ENCODE results near the gene ILKAP.

The ILKAP gene

DNA sequence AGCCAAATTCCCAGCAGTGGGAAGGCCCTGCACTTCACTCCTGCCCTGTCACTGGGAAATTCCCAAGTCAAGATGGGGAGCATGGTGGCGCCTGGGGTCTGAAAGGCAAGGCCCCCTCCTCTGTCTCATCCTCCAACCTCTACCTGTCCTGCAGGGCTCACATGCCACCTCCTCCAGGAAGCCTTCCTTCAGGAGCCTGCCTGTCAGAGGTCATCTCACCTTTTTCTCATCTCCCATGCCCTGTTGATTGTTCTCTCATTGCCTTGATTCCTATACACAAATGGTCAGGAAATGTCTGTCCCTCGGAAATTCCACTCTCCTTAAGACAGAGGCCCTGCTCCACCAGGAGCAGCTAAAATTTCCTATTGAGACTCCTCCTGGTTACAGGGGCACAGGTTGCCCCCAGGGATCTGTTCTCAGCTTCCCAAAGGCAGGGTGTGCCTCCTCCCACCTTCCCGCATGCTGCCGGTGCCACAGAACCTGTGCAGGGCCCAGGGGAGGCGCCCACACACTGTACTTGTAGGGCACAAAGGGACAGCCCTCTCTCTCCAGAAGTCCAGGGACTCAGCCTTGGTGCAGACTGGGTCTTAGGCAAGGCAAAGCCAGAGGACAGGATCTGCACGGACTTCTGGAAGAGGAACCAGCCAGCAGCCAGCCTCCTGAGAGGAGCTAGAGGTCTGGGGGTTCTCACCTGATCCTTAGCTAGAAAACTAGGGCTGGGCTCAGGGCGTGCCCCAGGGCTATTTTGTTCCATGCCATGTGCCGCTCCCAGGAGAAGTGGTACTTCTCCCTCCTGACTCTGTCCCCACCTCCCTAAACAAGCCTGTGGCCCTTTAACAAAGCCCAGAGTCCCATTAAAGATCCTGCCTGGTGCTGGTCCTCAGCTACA is 23.4 kb upstream of the ILKAP start:
- no peak for ATAC-seq
- Mint-ChIP-seq H3K4me1 (peaks cover 33% of the 10 kb centered on the region), H3K36me3 (peaks cover 8% of the 10 kb centered on the region), H3K9me3 (no peaks in the 10 kb centered on the region), H3K4me3 (no peak overlapping the region), H3K27ac (no peak overlapping the region)
- DNase-seq (ENCODE audit: low spot score in 2 of 2): no peak

DNA sequence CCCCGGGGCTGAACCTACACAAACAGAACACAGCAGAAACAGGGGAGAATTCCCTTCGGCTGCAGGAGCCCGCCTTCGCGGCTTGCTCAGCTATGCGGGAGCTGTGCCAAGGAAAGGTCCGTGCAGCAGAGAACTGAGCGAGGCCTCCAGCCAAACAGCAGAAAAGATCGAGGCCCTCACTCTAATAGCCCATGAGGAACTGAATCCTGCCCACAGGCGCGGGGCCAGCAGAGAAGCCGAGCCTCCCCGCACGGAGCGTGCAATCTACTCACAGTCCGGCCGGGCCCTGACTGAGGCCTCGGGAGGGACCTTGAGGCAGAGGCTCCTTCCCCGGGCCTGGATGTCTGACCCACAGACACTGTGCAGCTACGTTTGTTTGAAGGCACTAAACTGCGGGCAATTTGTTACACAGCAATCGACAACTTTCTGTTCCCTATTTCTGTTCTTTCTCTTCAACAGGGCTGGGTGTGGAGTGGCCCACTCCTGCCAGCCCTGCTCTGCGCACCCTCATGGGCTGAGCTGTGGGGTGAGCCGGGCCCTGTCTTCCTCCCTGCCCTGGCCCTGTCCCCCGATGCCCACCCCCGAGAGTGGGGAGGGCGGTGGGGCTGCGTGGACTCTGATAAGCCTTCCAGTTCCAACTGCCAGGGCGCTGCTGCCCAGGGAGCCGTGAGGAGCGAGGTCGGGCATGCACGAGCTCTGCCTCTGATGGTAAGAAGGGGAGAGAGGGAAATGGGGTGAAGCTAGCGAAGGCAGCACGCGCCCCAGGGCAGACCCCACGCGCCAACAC is 22.6 kb upstream of the ILKAP start:
- DNase-seq (ENCODE audit: low spot score in 2 of 2): no peak
- H3K4me1 Mint-ChIP-seq: peaks cover 25% of the 10 kb centered on the region
- H3K4me3 Mint-ChIP-seq: no peak overlapping the region
- H3K36me3 Mint-ChIP-seq: peaks cover 8% of the 10 kb centered on the region
- no peak for ATAC-seq
- no peak overlapping the region for H3K27ac Mint-ChIP-seq
- H3K9me3 Mint-ChIP-seq: no peaks in the 10 kb centered on the region

DNA sequence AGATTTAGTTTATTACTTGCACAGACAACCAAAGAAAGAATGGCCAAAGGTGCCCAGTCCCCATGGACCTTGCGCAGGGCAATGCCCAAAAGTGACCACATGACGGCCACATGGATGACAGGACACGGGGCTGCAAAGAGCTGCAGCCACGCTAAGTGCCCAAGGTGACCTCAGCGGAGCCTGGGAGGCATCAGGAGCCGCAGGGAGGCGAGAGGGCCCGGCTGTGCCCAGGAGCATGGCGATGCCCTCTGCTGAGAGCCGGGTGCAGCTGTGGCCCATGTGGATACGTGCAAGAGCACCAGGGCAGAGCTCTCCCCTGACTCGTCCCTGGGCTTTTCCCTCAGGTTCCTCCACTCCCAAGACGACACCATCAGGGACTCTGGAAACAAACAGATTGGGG is 21.6 kb upstream of the ILKAP start:
- H3K4me1 Mint-ChIP-seq: peaks cover 15% of the 10 kb centered on the region
- peaks cover 8% of the 10 kb centered on the region for H3K36me3 Mint-ChIP-seq
- no peak overlapping the region for H3K4me3 Mint-ChIP-seq
- ATAC-seq: no peak
- no peak for DNase-seq (ENCODE audit: low spot score in 2 of 2)
- H3K27ac Mint-ChIP-seq: no peak overlapping the region
- no peaks in the 10 kb centered on the region for H3K9me3 Mint-ChIP-seq

DNA sequence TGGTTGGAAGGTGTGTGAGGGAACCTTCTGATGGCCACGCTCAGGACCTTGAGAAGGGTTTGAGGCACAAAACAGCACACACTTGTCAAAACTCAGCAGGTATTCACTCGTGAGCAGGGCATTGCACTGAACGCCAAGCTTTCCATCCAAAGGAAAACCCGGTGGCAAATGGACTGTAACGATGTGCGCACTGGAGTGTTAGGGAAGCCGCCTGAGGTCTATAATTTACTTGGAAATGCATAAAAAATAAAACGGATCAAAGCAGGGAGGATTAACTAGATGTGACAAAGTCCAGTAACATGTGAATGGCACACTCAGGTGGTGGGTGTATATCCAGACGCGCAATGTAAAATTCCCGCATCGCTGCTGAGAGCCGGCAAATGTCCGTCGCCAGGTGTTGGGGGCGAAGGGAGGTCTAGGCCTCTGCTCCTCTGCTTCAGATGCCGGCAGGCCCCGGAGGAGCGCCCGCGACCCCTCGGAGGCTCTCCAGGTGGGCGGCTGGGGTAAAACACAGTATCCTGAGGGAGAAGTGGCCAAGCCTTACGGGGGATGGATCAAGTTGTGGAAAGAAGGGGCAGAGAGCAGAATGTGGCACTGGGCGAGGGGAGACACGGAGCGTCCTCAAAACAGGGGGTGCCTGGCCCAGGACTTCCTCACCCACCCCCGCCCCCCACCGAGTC is 21.0 kb upstream of the ILKAP start:
- Mint-ChIP-seq H3K4me3 (no peak overlapping the region), H3K27ac (no peak overlapping the region), H3K9me3 (no peaks in the 10 kb centered on the region), H3K36me3 (peaks cover 8% of the 10 kb centered on the region), H3K4me1 (peaks cover 12% of the 10 kb centered on the region)
- ATAC-seq (no peak), DNase-seq (ENCODE audit: low spot score in 2 of 2) (no peak)

DNA sequence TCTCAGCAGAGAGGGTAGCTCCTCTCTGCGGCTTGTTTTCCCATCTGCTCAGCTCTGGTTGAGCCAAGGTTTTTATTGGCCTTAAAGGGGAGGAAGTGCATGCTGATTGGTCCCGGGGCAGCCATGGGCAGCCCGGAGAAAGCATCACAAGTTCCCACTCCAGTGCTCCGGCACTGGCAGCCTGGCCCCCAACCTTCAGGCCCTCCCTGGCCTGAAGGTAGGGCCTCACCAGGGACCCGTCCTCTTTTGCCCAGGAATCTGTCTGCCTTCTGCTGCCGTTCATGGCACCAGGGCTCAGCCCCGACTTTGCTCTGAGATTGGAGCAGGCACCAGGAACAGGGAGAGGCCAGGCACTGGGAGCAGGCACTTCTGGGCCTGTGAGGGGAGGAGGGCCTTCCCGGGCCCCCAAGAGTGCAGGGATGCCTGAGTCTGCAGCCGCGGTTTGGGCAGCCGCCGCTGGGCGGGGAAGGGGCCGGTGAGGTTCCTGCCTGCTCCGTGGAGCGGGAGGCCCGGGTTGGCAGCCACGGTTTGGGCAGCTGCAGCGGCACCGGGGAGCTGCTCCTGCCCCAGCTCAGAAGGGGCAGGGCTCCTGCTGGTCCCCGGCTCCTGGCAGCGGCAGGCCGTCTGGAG is 17.5 kb upstream of the ILKAP start:
- Mint-ChIP-seq H3K4me1 (no peaks in the 10 kb centered on the region), H3K9me3 (no peaks in the 10 kb centered on the region), H3K27ac (no peak overlapping the region), H3K4me3 (no peak overlapping the region), H3K36me3 (peaks cover 8% of the 10 kb centered on the region)
- no peak for DNase-seq (ENCODE audit: low spot score in 2 of 2)
- ATAC-seq: no peak

DNA sequence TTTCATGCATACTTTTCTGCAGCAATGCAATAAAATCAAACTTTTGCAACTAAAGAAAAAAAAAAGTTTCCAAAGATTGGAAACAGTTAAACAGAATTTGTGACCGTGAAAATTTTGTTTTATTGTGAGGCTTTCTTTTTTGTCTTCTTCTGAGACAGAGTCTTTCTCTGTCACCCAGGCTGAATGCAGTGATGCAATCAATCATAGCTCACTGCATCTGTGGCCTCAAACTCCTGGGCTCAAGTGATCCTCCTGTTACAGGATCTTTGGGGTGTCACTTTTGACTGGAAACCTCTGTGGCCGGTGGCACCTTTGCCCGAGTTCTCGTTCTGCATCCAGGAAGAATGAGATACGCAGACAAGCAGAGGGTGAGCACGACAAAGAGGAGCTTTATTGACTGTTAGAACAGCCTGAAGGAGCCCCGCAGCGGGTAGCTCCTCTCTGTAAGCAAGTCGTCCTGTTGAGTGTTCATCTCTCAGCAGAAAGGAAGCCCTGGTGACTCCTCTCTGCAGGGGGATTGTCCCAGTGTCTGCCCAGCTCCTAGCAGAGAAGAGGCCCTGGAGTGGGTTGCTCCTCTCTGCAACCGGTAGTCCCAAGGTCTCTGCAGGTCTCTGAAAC is 16.9 kb upstream of the ILKAP start:
- DNase-seq (ENCODE audit: low spot score in 2 of 2): no peak
- Mint-ChIP-seq H3K4me1 (no peaks in the 10 kb centered on the region), H3K27ac (no peak overlapping the region), H3K9me3 (no peaks in the 10 kb centered on the region), H3K36me3 (peaks cover 8% of the 10 kb centered on the region), H3K4me3 (no peak overlapping the region)
- no peak for ATAC-seq

DNA sequence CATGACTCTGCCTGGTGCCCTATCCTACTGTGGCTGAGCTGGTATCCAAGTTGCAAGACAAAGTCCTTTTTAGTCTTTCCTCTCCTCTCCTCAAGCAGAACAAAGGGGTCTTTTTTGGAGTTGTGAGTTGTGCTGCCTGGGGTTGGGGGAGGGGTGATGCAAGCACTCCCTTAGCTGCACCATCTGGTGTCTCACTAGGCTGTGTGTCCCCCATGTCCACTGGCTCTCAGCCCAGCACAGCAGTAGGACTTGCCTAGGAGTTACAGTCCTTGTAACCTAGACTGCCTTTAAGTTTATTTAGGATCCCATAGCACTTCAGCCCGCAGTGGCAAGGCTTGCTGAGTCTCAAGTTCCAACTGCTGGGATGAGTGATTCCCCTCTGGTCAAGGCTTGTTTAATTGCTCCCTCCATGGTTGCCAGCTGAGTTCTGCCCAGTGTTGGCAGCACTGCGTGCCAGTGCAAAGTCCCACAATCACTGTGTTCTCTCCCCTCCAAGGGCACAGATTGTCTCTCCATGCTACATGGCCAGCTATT is 13.2 kb upstream of the ILKAP start:
- no peak for DNase-seq (ENCODE audit: low spot score in 2 of 2)
- Mint-ChIP-seq H3K36me3 (no peaks in the 10 kb centered on the region), H3K27ac (no peak overlapping the region), H3K9me3 (no peaks in the 10 kb centered on the region), H3K4me1 (no peaks in the 10 kb centered on the region), H3K4me3 (no peak overlapping the region)
- ATAC-seq: no peak

DNA sequence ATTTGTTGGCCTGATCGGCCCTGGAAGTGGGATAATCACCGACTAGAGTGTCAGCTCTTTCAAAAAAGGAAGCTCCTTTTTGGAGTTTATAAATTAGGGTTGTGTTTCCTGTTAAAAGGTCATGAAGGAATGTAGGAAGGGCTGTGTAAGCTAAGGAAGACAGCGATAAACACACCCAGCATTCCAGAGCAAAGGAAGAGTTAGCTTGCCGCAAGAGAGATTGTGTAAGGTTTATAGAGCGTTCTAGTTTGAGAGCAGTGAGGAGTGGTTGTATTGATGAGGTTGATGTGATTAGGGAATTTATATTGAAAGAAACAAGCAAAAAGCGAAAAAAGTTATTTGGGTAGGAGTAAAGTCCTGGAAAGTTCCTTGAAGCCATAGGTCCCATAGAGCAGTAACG is 3.5 kb upstream of the ILKAP start:
- H3K36me3 Mint-ChIP-seq: peaks cover 16% of the 10 kb centered on the region
- ATAC-seq: no peak
- H3K4me1 Mint-ChIP-seq: peaks cover 15% of the 10 kb centered on the region

DNA sequence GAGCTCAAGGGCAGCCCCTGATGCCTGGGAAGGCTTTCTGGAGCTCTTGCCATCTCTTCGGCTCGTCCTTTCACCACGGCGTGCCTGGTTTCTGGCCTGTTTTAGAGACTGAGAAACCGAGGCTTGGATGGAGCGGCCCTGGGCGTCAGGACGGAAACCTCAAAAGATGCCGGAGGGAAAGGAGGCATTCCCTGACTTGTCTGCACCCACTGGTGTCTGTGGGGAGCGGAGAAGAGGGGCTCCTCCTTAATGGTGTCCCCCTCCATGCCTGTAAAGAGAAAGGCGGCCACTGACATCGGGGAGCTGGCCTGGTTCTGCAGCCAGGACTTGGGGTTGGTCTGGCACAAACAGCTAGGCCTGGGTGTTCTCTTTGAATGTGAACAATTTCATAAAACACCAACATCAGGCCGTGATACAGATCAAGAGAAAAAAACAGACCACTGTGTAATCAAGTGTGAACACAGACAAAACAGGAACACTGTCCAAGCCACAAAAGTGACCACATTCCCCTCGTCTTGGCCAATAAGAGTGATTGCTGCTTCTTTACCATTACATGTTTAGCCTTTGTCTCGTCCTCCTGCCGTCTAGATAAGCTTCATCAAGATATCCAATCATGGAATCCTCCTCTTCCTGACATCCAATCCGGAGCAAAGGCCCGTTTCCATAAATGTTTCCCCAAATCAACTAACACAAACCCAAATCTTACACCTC is 633 bp upstream of the ILKAP start:
- no peak for ATAC-seq
- no peaks in the 10 kb centered on the region for H3K9me3 Mint-ChIP-seq
- H3K27ac Mint-ChIP-seq: peak overlapping the region; percentile 84
- H3K4me1 Mint-ChIP-seq: peaks cover 34% of the 10 kb centered on the region
- peak overlapping the region; percentile 63 for H3K4me3 Mint-ChIP-seq
- no peak for DNase-seq (ENCODE audit: low spot score in 2 of 2)
- H3K36me3 Mint-ChIP-seq: peaks cover 26% of the 10 kb centered on the region

More for the DNA sequence above, 3.5 kb upstream of the ILKAP start:
- Mint-ChIP-seq H3K9me3 (no peaks in the 10 kb centered on the region), H3K4me3 (no peak overlapping the region), H3K27ac (no peak overlapping the region)
- DNase-seq (ENCODE audit: low spot score in 2 of 2): no peak

DNA sequence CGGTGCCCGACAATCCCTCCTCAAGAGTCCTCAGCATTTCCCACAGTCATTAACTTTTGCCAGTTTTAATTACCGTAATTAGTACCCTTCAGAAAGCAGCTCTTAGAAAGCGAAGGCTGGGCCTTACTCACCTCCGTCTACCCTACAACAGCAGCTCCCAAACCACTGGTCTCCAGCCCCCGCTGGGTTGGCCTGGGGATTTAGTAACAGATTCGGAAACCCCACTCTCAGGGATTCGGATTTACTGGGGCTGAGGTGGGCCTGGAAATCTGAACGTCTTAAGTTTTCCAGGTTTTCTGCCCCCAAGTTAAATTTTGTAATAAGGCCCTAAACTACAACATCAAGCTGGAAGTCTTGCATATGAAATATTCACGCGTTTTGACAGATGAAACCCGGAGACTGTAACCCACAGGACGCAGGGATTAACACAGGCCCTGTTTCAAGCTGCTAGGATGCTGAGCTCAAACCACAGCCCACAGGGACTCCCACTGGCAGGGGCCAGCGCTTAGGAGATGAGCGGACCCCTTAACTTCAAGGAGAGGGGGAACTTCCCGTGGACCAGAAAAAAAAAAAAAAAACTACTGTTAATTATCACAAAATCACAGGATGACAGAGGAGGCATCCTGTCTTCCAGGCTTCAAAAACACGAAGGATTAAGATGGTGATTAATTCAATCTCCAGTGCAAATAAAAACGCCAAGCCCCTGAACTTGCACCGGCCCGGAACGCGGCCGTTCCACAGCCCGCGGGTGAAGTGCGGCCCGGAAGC is 985 bp downstream of the ILKAP start:
- Mint-ChIP-seq H3K9me3 (no peaks in the 10 kb centered on the region), H3K4me1 (peaks cover 45% of the 10 kb centered on the region), H3K4me3 (peak overlapping the region; percentile 85), H3K36me3 (peaks cover 28% of the 10 kb centered on the region), H3K27ac (peak overlapping the region; percentile 89)
- DNase-seq (ENCODE audit: low spot score in 2 of 2): no peak
- ATAC-seq: no peak

DNA sequence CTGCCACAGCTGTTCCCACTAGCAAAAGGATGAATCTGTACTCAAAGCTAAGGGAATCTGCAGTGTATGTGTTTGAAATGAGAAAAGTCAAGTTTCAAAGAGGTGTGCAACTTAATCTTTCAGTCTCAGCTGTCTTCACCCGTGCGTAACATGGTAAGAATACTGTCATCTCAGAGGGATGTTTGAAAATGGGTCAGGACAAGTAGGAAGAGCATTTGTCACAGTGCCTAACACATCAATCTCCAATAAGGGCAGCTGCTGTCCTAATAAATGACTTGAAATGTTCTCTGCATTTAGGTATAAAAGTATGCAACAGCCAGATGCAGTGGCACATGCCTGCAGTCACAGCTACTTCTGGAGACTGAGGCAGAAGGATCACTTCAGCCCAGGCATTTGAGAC is 13.1 kb downstream of the ILKAP start:
- ATAC-seq (no peak), DNase-seq (ENCODE audit: low spot score in 2 of 2) (no peak)
- Mint-ChIP-seq H3K9me3 (no peaks in the 10 kb centered on the region), H3K36me3 (peaks cover 100% of the 10 kb centered on the region), H3K4me1 (peaks cover 1% of the 10 kb centered on the region), H3K27ac (no peak overlapping the region), H3K4me3 (no peak overlapping the region)

DNA sequence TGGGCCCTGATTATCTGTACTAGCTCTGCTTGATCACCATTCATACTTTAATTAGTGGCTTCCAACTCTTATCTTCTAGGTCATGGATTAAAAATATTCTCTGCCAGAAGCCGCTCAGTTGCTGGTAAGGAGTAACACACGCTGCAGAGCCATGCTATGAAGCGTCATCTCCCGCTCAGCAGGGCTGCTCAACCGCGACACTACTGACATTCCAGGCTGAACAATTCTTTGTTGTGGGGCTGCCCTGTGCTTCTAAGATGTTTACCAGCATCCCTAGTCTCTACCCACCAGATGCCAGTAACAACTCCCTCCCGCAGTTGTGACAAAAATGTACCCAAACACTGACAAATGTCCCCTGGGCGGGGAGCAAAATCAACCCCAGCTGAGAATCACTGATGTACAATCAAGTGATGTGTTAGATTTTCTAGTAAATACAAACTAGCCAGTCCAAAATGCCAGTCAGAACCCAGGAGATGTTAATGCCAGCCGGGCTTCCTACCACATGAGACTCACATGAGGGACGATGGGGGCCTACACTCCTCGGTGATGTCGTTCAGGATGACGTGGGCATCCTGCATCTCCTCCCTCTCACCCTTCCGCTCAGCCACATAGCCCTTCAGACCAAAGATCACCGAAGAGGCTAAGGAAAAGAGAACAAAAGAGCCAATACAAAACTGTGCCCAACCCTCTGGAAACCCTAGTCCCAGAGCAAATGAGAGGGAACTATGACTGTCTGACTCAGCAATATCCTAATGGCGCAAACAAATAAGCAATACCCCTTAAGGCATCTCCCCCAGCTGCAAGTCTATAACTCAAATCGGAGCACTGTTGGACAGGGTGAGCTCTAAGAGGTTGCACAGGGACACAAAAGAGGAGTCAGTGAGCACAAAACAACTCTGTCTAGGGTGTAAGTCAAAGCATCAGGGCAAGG is 15.6 kb downstream of the ILKAP start:
- Mint-ChIP-seq H3K36me3 (peaks cover 100% of the 10 kb centered on the region), H3K9me3 (no peaks in the 10 kb centered on the region), H3K4me1 (no peaks in the 10 kb centered on the region), H3K4me3 (no peak overlapping the region), H3K27ac (peak overlapping the region; percentile 43)
- ATAC-seq: no peak
- no peak for DNase-seq (ENCODE audit: low spot score in 2 of 2)

DNA sequence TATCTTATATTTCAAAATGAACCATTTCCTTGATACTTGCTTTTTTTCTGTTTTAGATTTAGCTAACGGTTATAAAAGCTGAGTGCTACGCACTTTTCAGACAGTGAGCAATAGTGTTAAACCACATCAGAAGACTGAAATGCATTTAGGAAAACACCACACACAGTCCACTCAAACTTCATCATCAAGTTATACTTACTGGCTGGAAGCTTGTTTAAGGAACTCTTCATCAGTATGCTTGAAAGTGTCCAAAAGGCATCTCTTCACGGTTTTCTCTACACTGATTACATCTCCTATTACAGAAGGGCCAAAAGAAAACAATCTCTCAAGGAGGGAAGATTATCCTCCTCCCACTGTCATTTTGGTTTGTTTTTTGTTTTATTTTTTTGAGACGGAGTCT is 19.7 kb downstream of the ILKAP start:
- peak overlapping the region; percentile 48 for H3K27ac Mint-ChIP-seq
- no peak overlapping the region for H3K4me3 Mint-ChIP-seq
- ATAC-seq (peak; percentile 40), DNase-seq (ENCODE audit: low spot score in 2 of 2) (no peak)
- H3K36me3 Mint-ChIP-seq: peaks cover 100% of the 10 kb centered on the region
- no peaks in the 10 kb centered on the region for H3K4me1 Mint-ChIP-seq
- H3K9me3 Mint-ChIP-seq: no peaks in the 10 kb centered on the region

Measured in stimulated activated effector memory CD8-positive, alpha-beta T cell treated with anti-CD3 and anti-CD28 coated beads, Interleukin-12 subunit alpha, Interleukin-12 subunit beta, amount 100 ng/mL, for 72 hours (primary cell).